GM20000 (cell line): ENCODE measurements around the gene RPL36.

Experiments
- DNase-seq: peaks from one replicate; pipeline ENCODE4 v3.0.0; 2012; ENCODE audit warnings: low spot score
- TF ChIP-seq, protein P1 (sequence below): IDR thresholded peaks from 2 replicates; pipeline ENCODE4 v1.5.1; 2012; ENCODE audit warnings: mild to moderate bottlenecking, control low read depth; ENCODE audit errors: extremely low read depth, missing control alignments

RPL36 gene

GRCh38 chr19:5673752-5674151 lies 16.3 kb upstream of the RPL36 start:
- no peak for DNase-seq
- TF ChIP-seq, protein P1, sequence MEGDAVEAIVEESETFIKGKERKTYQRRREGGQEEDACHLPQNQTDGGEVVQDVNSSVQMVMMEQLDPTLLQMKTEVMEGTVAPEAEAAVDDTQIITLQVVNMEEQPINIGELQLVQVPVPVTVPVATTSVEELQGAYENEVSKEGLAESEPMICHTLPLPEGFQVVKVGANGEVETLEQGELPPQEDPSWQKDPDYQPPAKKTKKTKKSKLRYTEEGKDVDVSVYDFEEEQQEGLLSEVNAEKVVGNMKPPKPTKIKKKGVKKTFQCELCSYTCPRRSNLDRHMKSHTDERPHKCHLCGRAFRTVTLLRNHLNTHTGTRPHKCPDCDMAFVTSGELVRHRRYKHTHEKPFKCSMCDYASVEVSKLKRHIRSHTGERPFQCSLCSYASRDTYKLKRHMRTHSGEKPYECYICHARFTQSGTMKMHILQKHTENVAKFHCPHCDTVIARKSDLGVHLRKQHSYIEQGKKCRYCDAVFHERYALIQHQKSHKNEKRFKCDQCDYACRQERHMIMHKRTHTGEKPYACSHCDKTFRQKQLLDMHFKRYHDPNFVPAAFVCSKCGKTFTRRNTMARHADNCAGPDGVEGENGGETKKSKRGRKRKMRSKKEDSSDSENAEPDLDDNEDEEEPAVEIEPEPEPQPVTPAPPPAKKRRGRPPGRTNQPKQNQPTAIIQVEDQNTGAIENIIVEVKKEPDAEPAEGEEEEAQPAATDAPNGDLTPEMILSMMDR = no peak

DNA sequence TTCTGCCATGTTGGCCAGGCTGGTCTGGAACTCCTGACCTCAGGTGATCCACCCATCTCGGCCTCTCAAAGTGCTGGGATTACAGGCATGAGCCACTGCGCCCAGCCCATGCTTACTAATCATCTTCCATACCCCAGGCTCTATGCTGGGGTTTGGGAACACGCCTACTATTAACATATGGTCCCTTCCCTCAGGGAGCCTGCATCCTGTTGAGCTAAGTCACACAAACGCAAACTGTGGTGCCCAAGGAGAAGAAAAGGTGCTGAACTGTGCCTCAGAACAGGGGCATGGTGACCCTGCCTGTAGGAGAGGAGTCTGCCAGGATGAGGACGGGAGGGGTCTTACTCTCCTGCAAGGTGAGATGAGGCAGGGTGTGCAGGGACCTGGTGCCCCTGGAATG lies 15.4 kb upstream of the RPL36 start:
- TF ChIP-seq, protein P1 = no peak
- DNase-seq = no peak

DNA sequence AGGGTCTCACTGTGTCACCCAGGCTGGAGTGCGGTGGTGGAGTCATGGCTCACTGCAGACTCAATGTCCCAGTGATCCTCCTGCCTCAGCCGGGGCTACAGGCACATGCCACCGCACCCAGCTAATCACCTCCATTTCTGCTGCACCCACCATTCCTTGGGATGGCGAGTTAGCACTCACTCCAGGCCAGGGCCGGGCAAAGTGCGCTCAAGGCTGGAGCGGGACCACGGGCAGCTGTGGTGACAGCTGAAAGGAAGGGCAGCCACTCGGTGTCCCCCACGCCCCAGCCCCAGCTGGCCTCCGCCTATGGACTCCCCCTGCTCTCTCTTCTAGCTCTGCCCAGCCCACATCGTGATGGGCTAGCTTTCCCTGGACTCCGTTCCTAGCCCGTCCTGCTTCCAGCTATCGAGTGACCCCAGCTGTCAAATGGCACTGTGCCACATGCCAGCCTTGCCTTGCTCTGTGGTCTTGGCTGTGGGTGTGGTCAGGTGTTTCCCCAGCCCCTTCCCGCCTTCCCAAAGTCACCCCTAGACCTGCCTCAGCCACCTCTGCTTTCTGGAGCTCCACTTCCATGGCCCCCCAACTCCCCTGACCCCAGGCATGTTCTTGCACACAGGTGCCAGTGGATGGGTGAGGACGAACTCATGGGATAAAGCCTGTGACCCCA lies 13.9 kb upstream of the RPL36 start:
- no peak for DNase-seq
- TF ChIP-seq, protein P1 = no peak

DNA sequence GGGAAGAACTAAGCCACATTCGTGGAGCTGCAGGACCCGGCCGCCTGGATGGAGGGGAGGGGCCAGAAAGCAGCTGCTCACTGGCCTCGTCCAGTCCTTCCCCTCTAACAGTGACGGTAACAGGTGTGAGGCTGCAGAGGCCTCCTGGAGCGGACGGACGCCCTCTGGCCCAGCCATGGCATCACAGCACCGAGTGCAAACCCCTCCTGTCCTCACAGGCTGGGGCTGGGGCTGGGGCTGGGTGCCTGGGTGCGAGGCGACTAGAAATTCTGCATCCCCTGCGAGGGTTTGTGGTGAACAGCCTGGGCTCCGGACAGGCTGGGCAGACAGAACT lies 13.4 kb upstream of the RPL36 start:
- TF ChIP-seq, protein P1 = no peak

GRCh38 chr19:5677136-5677535 lies 13.0 kb upstream of the RPL36 start:
- DNase-seq = no peak
- TF ChIP-seq, protein P1 = no peak

More for the DNA sequence above, 13.4 kb upstream of the RPL36 start:
- DNase-seq = no peak

DNA sequence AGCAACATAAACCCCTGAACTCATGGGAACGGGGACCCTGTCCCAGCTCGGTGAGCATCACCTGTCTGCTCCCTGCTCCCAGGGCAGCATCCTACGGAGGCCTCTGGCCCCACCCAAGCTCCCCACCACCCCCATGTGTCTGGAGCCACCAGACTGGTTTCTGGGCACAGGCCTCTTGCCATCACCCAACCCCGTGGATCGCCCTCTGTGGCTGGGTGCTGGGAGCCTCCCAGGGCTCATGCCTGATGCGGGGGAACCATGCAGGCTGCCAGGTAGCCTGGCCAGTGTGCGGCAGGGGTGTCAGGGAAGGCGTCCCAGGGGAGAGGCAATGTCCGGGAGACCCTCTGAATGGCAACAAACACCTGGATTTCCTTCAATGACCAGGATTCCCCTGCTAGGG lies 12.5 kb upstream of the RPL36 start:
- TF ChIP-seq, protein P1 = no peak
- no peak for DNase-seq

DNA sequence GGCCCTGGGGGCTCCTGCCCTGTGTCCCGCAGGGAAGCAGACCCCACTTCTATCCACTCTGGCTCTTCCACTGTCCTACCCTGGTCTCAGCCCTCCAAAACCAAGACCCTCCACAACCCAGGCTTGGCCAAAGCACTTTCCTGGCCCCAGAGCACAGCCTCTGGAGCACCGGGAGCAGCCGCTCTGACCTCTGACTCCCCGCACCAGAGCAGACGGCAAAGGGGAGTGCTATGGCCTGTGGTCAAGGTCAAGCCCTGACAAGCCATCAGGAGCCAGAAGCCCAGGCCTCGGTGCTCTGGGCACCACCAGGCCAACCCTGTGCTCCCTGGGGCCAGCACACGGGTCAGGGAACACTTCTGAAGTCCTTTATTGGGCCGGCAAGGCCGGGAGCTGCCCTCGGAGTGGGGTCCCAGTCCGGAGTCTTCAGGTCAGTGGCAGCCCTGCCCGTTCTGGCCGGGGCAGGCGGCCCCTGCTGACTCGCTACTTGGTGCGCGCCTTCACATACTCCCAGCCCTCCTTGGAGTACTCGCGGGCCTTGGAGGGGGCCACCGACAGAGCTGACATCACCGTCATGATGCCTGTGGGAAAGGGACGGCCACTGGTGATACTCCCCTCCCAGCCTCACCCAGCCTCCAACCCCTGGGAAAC lies 11.9 kb upstream of the RPL36 start:
- no peak for DNase-seq
- TF ChIP-seq, protein P1 = no peak
